ENCODE results near the gene OPCML. TPM values are rescaled to one million over a fixed set of nuclear protein-coding genes. Genes with fewer than 3 reads are reported as not detected.

Gene OPCML
- total and polyA plus RNA-seq, 2 experiments from 2014 or later, result 0.21 to 0.51 TPM

GRCh38 chr11:132898021-132898420 is 634.3 kb downstream of the OPCML start:
- Histone ChIP-seq H3K27ac (no peak overlapping the region), H3K4me1 (ENCODE audit: low read depth) (peaks cover 4% of the 10 kb centered on the region), H3K4me3 (no peak overlapping the region), H3K36me3 (no peaks in the 10 kb centered on the region), H3K27me3 (no peaks in the 10 kb centered on the region), H3K9me3 (ENCODE audit: low read depth) (no peaks in the 10 kb centered on the region)
- DNase-seq (ENCODE audit: low read depth in 1 of 2, low spot score in 1 of 2), result peak in 1 of 2 donors; percentile 46
- TF ChIP-seq CTCF (IDR thresholded peaks at IDR 0.05; ENCODE audit: low read depth, low read length), result no peak

GRCh38 chr11:132895340-132895739 is 637.0 kb downstream of the OPCML start:
- TF ChIP-seq CTCF (IDR thresholded peaks at IDR 0.05; ENCODE audit: low read depth, low read length), result no peak
- DNase-seq (ENCODE audit: low read depth in 1 of 2, low spot score in 1 of 2), result peak; percentile 29 to 84
- Histone ChIP-seq H3K27me3 (no peaks in the 10 kb centered on the region), H3K36me3 (no peaks in the 10 kb centered on the region), H3K4me1 (ENCODE audit: low read depth) (peaks cover 4% of the 10 kb centered on the region), H3K9me3 (ENCODE audit: low read depth) (no peaks in the 10 kb centered on the region), H3K27ac (no peak overlapping the region), H3K4me3 (no peak overlapping the region)

- no peak for TF ChIP-seq CTCF (IDR thresholded peaks at IDR 0.05; ENCODE audit: low read depth, low read length)
- no peaks in the 10 kb centered on the region for H3K27me3 ChIP-seq
- DNase-seq (ENCODE audit: low read depth in 1 of 2, low spot score in 1 of 2), result no peak
- no peak overlapping the region for H3K27ac ChIP-seq
- no peak overlapping the region for H3K4me3 ChIP-seq
- no peaks in the 10 kb centered on the region for H3K9me3 ChIP-seq (ENCODE audit: low read depth)
- H3K36me3 ChIP-seq, result no peaks in the 10 kb centered on the region
- peaks cover 4% of the 10 kb centered on the region for H3K4me1 ChIP-seq (ENCODE audit: low read depth)
Measured at GRCh38 chr11:132894606-132895005, 637.7 kb downstream of the OPCML start.

- no peak overlapping the region for H3K4me3 ChIP-seq
- DNase-seq (ENCODE audit: low read depth in 1 of 2, low spot score in 1 of 2), result no peak
- no peaks in the 10 kb centered on the region for H3K9me3 ChIP-seq (ENCODE audit: low read depth)
- TF ChIP-seq CTCF (IDR thresholded peaks at IDR 0.05; ENCODE audit: low read depth, low read length), result no peak
- H3K36me3 ChIP-seq, result no peaks in the 10 kb centered on the region
- H3K4me1 ChIP-seq (ENCODE audit: low read depth), result peaks cover 4% of the 10 kb centered on the region
- no peaks in the 10 kb centered on the region for H3K27me3 ChIP-seq
- H3K27ac ChIP-seq, result no peak overlapping the region
Measured at GRCh38 chr11:132892876-132893275, 639.4 kb downstream of the OPCML start.

- Histone ChIP-seq H3K27me3 (no peaks in the 10 kb centered on the region), H3K4me1 (ENCODE audit: low read depth) (peaks cover 7% of the 10 kb centered on the region), H3K4me3 (no peak overlapping the region), H3K9me3 (ENCODE audit: low read depth) (no peaks in the 10 kb centered on the region), H3K36me3 (no peaks in the 10 kb centered on the region), H3K27ac (no peak overlapping the region)
- no peak for DNase-seq (ENCODE audit: low read depth in 1 of 2, low spot score in 1 of 2)
- no peak for TF ChIP-seq CTCF (IDR thresholded peaks at IDR 0.05; ENCODE audit: low read depth, low read length)
Measured at GRCh38 chr11:132888226-132888625, 644.1 kb downstream of the OPCML start.

- H3K27me3 ChIP-seq, result no peaks in the 10 kb centered on the region
- no peaks in the 10 kb centered on the region for H3K36me3 ChIP-seq
- no peak overlapping the region for H3K4me3 ChIP-seq
- peak; percentile 58 for DNase-seq (ENCODE audit: low read depth in 1 of 2, low spot score in 1 of 2)
- H3K9me3 ChIP-seq (ENCODE audit: low read depth), result no peaks in the 10 kb centered on the region
- no peak for TF ChIP-seq CTCF (IDR thresholded peaks at IDR 0.05; ENCODE audit: low read depth, low read length)
- no peak overlapping the region for H3K27ac ChIP-seq
- H3K4me1 ChIP-seq (ENCODE audit: low read depth), result peaks cover 7% of the 10 kb centered on the region
Measured at GRCh38 chr11:132886335-132886734, 646.0 kb downstream of the OPCML start.

All from cardiac muscle cell (in vitro differentiated cells and primary cell).